ENCODE data around the gene TGIF2.
"Not testable (repeated sequence)": the region's sequence is repeated elsewhere in the genome, so short reads cannot be mapped to it uniquely, and the experiment has no call there.

Gene TGIF2

GRCh38 chr20:36629719-36630681 is 56.6 kb downstream of the TGIF2 start:
- Histone ChIP-seq H3K4me3 (ENCODE audit: insufficient read length, low read depth) (no peak overlapping the region), H3K36me3 (ENCODE audit: insufficient read depth, insufficient read length, low read length) (no peaks in the 10 kb centered on the region), H3K9me3 (ENCODE audit: insufficient read depth, low read length) (no peaks in the 10 kb centered on the region), H3K9ac (ENCODE audit: insufficient read length, low read depth) (no peak overlapping the region), H3K4me1 (ENCODE audit: insufficient read depth, insufficient read length) (peaks cover 2% of the 10 kb centered on the region), H3K27me3 (ENCODE audit: insufficient read depth, insufficient read length) (no peaks in the 10 kb centered on the region)
- TF ChIP-seq ZNF274 (IDR thresholded peaks at IDR 0.05; ENCODE audit: low read depth, low read length) (no peak), YY1 (IDR thresholded peaks at IDR 0.05; ENCODE audit: insufficient read depth, insufficient read length) (no peak), SUZ12 (IDR thresholded peaks at IDR 0.05; ENCODE audit: extremely low read depth, insufficient read depth, insufficient read length) (no peak)
- no peak for DNase-seq (ENCODE audit: low read depth, low spot score)

- DNase-seq (ENCODE audit: low read depth, low spot score), result no peak
- Histone ChIP-seq H3K4me3 (ENCODE audit: insufficient read length, low read depth) (no peak overlapping the region), H3K36me3 (ENCODE audit: insufficient read depth, insufficient read length, low read length) (no peaks in the 10 kb centered on the region), H3K4me1 (ENCODE audit: insufficient read depth, insufficient read length) (peaks cover 2% of the 10 kb centered on the region), H3K9ac (ENCODE audit: insufficient read length, low read depth) (no peak overlapping the region), H3K9me3 (ENCODE audit: insufficient read depth, low read length) (no peaks in the 10 kb centered on the region), H3K27me3 (ENCODE audit: insufficient read depth, insufficient read length) (no peaks in the 10 kb centered on the region)
- TF ChIP-seq ZNF274 (IDR thresholded peaks at IDR 0.05; ENCODE audit: low read depth, low read length) (no peak), YY1 (IDR thresholded peaks at IDR 0.05; ENCODE audit: insufficient read depth, insufficient read length) (no peak)
Measured at GRCh38 chr20:36631646-36632045, 58.2 kb downstream of the TGIF2 start.

- no peak for DNase-seq (ENCODE audit: low read depth, low spot score)
- H3K4me1 ChIP-seq (ENCODE audit: insufficient read depth, insufficient read length), result peaks cover 2% of the 10 kb centered on the region
- no peaks in the 10 kb centered on the region for H3K9me3 ChIP-seq (ENCODE audit: insufficient read depth, low read length)
- H3K27me3 ChIP-seq (ENCODE audit: insufficient read depth, insufficient read length), result no peaks in the 10 kb centered on the region
- H3K4me3 ChIP-seq (ENCODE audit: insufficient read length, low read depth), result no peak overlapping the region
- no peaks in the 10 kb centered on the region for H3K36me3 ChIP-seq (ENCODE audit: insufficient read depth, insufficient read length, low read length)
- H3K9ac ChIP-seq (ENCODE audit: insufficient read length, low read depth), result peak overlapping the region; percentile 12
- TF ChIP-seq YY1 (IDR thresholded peaks at IDR 0.05; ENCODE audit: insufficient read depth, insufficient read length), result no peak
- TF ChIP-seq SUZ12 (IDR thresholded peaks at IDR 0.05; ENCODE audit: extremely low read depth, insufficient read depth, insufficient read length), result no peak
- TF ChIP-seq ZNF274 (IDR thresholded peaks at IDR 0.05; ENCODE audit: low read depth, low read length), result no peak
Measured at GRCh38 chr20:36632147-36632486, 58.7 kb downstream of the TGIF2 start.

GRCh38 chr20:36632487-36633284 is 59.3 kb downstream of the TGIF2 start:
- H3K9ac ChIP-seq (ENCODE audit: insufficient read length, low read depth), result peak overlapping the region; percentile 12
- TF ChIP-seq ZNF274 (IDR thresholded peaks at IDR 0.05; ENCODE audit: low read depth, low read length), result no peak
- no peak overlapping the region for H3K4me3 ChIP-seq (ENCODE audit: insufficient read length, low read depth)
- H3K9me3 ChIP-seq (ENCODE audit: insufficient read depth, low read length), result no peaks in the 10 kb centered on the region
- no peaks in the 10 kb centered on the region for H3K36me3 ChIP-seq (ENCODE audit: insufficient read depth, insufficient read length, low read length)
- no peaks in the 10 kb centered on the region for H3K27me3 ChIP-seq (ENCODE audit: insufficient read depth, insufficient read length)
- no peak for DNase-seq (ENCODE audit: low read depth, low spot score)
- H3K4me1 ChIP-seq (ENCODE audit: insufficient read depth, insufficient read length), result peaks cover 2% of the 10 kb centered on the region

GRCh38 chr20:36633285-36633772 is 59.9 kb downstream of the TGIF2 start:
- H3K4me3 ChIP-seq (ENCODE audit: insufficient read length, low read depth), result no peak overlapping the region
- no peak overlapping the region for H3K9ac ChIP-seq (ENCODE audit: insufficient read length, low read depth)
- DNase-seq (ENCODE audit: low read depth, low spot score), result no peak
- H3K4me1 ChIP-seq (ENCODE audit: insufficient read depth, insufficient read length), result peaks cover 2% of the 10 kb centered on the region
- H3K9me3 ChIP-seq (ENCODE audit: insufficient read depth, low read length), result no peaks in the 10 kb centered on the region
- no peaks in the 10 kb centered on the region for H3K27me3 ChIP-seq (ENCODE audit: insufficient read depth, insufficient read length)
- TF ChIP-seq ZNF274 (IDR thresholded peaks at IDR 0.05; ENCODE audit: low read depth, low read length), result no peak
- TF ChIP-seq YY1 (IDR thresholded peaks at IDR 0.05; ENCODE audit: insufficient read depth, insufficient read length), result no peak
- no peak for TF ChIP-seq SUZ12 (IDR thresholded peaks at IDR 0.05; ENCODE audit: extremely low read depth, insufficient read depth, insufficient read length)
- no peaks in the 10 kb centered on the region for H3K36me3 ChIP-seq (ENCODE audit: insufficient read depth, insufficient read length, low read length)

- H3K27me3 ChIP-seq (ENCODE audit: insufficient read depth, insufficient read length), result no peaks in the 10 kb centered on the region
- no peaks in the 10 kb centered on the region for H3K9me3 ChIP-seq (ENCODE audit: insufficient read depth, low read length)
- no peak for DNase-seq (ENCODE audit: low read depth, low spot score)
- no peak overlapping the region for H3K4me3 ChIP-seq (ENCODE audit: insufficient read length, low read depth)
- TF ChIP-seq ZNF274 (IDR thresholded peaks at IDR 0.05; ENCODE audit: low read depth, low read length), result no peak
- TF ChIP-seq SUZ12 (IDR thresholded peaks at IDR 0.05; ENCODE audit: extremely low read depth, insufficient read depth, insufficient read length), result no peak
- TF ChIP-seq YY1 (IDR thresholded peaks at IDR 0.05; ENCODE audit: insufficient read depth, insufficient read length), result no peak
- peaks cover 2% of the 10 kb centered on the region for H3K4me1 ChIP-seq (ENCODE audit: insufficient read depth, insufficient read length)
- H3K9ac ChIP-seq (ENCODE audit: insufficient read length, low read depth), result no peak overlapping the region
- H3K36me3 ChIP-seq (ENCODE audit: insufficient read depth, insufficient read length, low read length), result no peaks in the 10 kb centered on the region
Measured at GRCh38 chr20:36634342-36634741, 60.9 kb downstream of the TGIF2 start.

- H3K9ac ChIP-seq (ENCODE audit: insufficient read length, low read depth); H3K4me1 ChIP-seq (ENCODE audit: insufficient read depth, insufficient read length); H3K36me3 ChIP-seq (ENCODE audit: insufficient read depth, insufficient read length, low read length); H3K9me3 ChIP-seq (ENCODE audit: insufficient read depth, low read length); DNase-seq (ENCODE audit: low read depth, low spot score); H3K27me3 ChIP-seq (ENCODE audit: insufficient read depth, insufficient read length); H3K4me3 ChIP-seq (ENCODE audit: insufficient read length, low read depth): not testable (repeated sequence)
Measured at GRCh38 chr20:36638876-36639400, 65.5 kb downstream of the TGIF2 start.

Data from NT2/D1 (cell line).